ENCODE results near the gene FBN2. TPM values are rescaled to one million over a fixed set of nuclear protein-coding genes. Genes with fewer than 3 reads are reported as not detected.

FBN2 gene
- total RNA-seq, 1 experiment from 2014 or later = 0.42 TPM

- no peaks in the 10 kb centered on the region for H3K4me1 ChIP-seq (ENCODE audit: control insufficient read depth in 1 of 2, insufficient read depth in 2 of 2, low read length in 2 of 2)
- no peak overlapping the region for H2AFZ ChIP-seq (ENCODE audit: low read depth, low read length, poor library complexity, severe bottlenecking)
- no peaks in the 10 kb centered on the region for H3K9me3 ChIP-seq (ENCODE audit: control insufficient read depth in 1 of 2, insufficient read depth in 1 of 2, low read depth in 1 of 2, low read length in 2 of 2)
- no peaks in the 10 kb centered on the region for H3K79me2 ChIP-seq (ENCODE audit: insufficient read depth, low read length)
- POLR2A ChIA-PET = no interaction called here
- RAD21 ChIA-PET (ENCODE audit: low non-redundant PET in 1 of 2, low total read pairs in 2 of 2, uncharacterized antibody in 2 of 2, unreplicated experiment in 2 of 2) = no interaction called here
- DNase-seq (ENCODE audit: low read depth, low spot score) = no peak
- no peaks in the 10 kb centered on the region for H3K36me3 ChIP-seq (ENCODE audit: control insufficient read depth in 1 of 2, insufficient read depth in 2 of 2, low read length in 2 of 2)
- CTCF ChIA-PET = no interaction called here
- no peak overlapping the region for H3K4me3 ChIP-seq (replicated peaks in 1 of 2; ENCODE audit: low read depth in 1 of 2, low read length in 2 of 2)
- BruUV-seq (replicated peaks) = no TSS peak
- H3K27me3 ChIP-seq (ENCODE audit: insufficient read depth, low read length) = no peaks in the 10 kb centered on the region
- no peak for ATAC-seq
- no peak overlapping the region for H3K4me2 ChIP-seq (ENCODE audit: low read length)
- H3K9me2 ChIP-seq (ENCODE audit: insufficient read depth) = no peaks in the 10 kb centered on the region
- intact Hi-C loops (cut with micrococcal nuclease) = no loop called here
- no peak overlapping the region for H3K9ac ChIP-seq (ENCODE audit: low read length)
- TF ChIP-seq EZH2phosphoT487 (IDR thresholded peaks at IDR 0.05; ENCODE audit: borderline replicate concordance) (no peak), ZBTB33 (IDR thresholded peaks at IDR 0.05; ENCODE audit: extremely low read depth, insufficient replicate concordance, low read length) (no peak), EZH2 (IDR thresholded peaks at IDR 0.05) (no peak), CTCF (IDR thresholded peaks at IDR 0.05 in 2 of 3, conservative IDR thresholded peaks at IDR 0.05 in 1 of 3; ENCODE audit: borderline replicate concordance in 1 of 3, insufficient read depth in 1 of 3, low read depth in 2 of 3, low read length in 2 of 3) (no peak), ZFX (IDR thresholded peaks at IDR 0.05) (no peak), POLR2A (IDR thresholded peaks at IDR 0.05; ENCODE audit: borderline replicate concordance, extremely low read depth, insufficient read depth, insufficient read length) (no peak), MAX (IDR thresholded peaks at IDR 0.05) (no peak), CEBPB (IDR thresholded peaks at IDR 0.05; ENCODE audit: low read depth) (no peak), RAD21 (IDR thresholded peaks at IDR 0.05; ENCODE audit: low read depth) (no peak)
- H4K20me1 ChIP-seq (ENCODE audit: insufficient read depth) = no peaks in the 10 kb centered on the region
- no peak overlapping the region for H3K27ac ChIP-seq (ENCODE audit: low read depth, low read length)
Measured at GRCh38 chr5:128541385-128541784, 3.3 kb upstream of the FBN2 start.
